Measurements from ENCODE around the gene CLSTN3. TPM values are rescaled to one million over a fixed set of nuclear protein-coding genes. Genes with fewer than 3 reads are reported as not detected.
A peak's percentile ranks its signal among the peaks of the same experiment; 100 is the strongest.

CLSTN3 gene
- total and polyA plus RNA-seq, 9 donors, result 28.9 to 142 (median 59.2) TPM

GRCh38 chr12:7116196-7116595 is 14.0 kb upstream of the CLSTN3 start:
- no peaks in the 10 kb centered on the region for H3K9me3 ChIP-seq
- H3K4me1 ChIP-seq (ENCODE audit: insufficient read depth), result no peaks in the 10 kb centered on the region
- WGBS, 3 donors, result 89 to 94% (median 91%) methylated on average over 3 of the region's 3 CpGs
- no peaks in the 10 kb centered on the region for H3K36me3 ChIP-seq
- no peaks in the 10 kb centered on the region for H3K27me3 ChIP-seq
- TF ChIP-seq EP300 (IDR thresholded peaks at IDR 0.05), result no peak
- no peak for TF ChIP-seq CTCF (IDR thresholded peaks at IDR 0.05)
- TF ChIP-seq POLR2A (IDR thresholded peaks at IDR 0.05), result no peak
- no peak overlapping the region for H3K27ac ChIP-seq
- DNase-seq, result peak in 2 of 5 donors; percentile 1 to 5
- intact Hi-C loops (cut with DNase I), result no loop called here
- no peak overlapping the region for H3K4me3 ChIP-seq

- H3K27me3 ChIP-seq, result no peaks in the 10 kb centered on the region
- no peak overlapping the region for H3K27ac ChIP-seq
- no peak for TF ChIP-seq CTCF (IDR thresholded peaks at IDR 0.05)
- no peak for TF ChIP-seq EP300 (IDR thresholded peaks at IDR 0.05)
- TF ChIP-seq POLR2A (IDR thresholded peaks at IDR 0.05), result no peak
- H3K36me3 ChIP-seq, result no peaks in the 10 kb centered on the region
- H3K4me3 ChIP-seq, result no peak overlapping the region
- 85 to 94% (median 88%) methylated on average over 9 of the region's 9 CpGs for WGBS, 3 donors
- peak in 1 of 5 donors; percentile 30 for DNase-seq
- H3K4me1 ChIP-seq (ENCODE audit: insufficient read depth), result peaks cover 2% of the 10 kb centered on the region
- H3K9me3 ChIP-seq, result no peaks in the 10 kb centered on the region
- intact Hi-C loops (cut with DNase I), result no loop called here
Measured at GRCh38 chr12:7116916-7117315, 13.3 kb upstream of the CLSTN3 start.

GRCh38 chr12:7117670-7118069 is 12.5 kb upstream of the CLSTN3 start:
- peak in 1 of 5 donors; percentile 2 for DNase-seq
- 86 to 95% (median 92%) methylated on average over 3 of the region's 3 CpGs for WGBS, 3 donors
- TF ChIP-seq EP300 (IDR thresholded peaks at IDR 0.05) (no peak), CTCF (IDR thresholded peaks at IDR 0.05) (no peak), POLR2A (IDR thresholded peaks at IDR 0.05) (no peak)
- Histone ChIP-seq H3K27me3 (no peaks in the 10 kb centered on the region), H3K36me3 (no peaks in the 10 kb centered on the region), H3K4me1 (ENCODE audit: insufficient read depth) (peaks cover 8% of the 10 kb centered on the region), H3K4me3 (no peak overlapping the region), H3K27ac (no peak overlapping the region), H3K9me3 (no peaks in the 10 kb centered on the region)
- intact Hi-C loops (cut with DNase I), result no loop called here

- WGBS, 3 donors, result 80 to 90% (median 89%) methylated on average over 2 to 3 of the region's 3 CpGs
- no peaks in the 10 kb centered on the region for H3K36me3 ChIP-seq
- no peak overlapping the region for H3K4me3 ChIP-seq
- TF ChIP-seq EP300 (IDR thresholded peaks at IDR 0.05), result no peak
- intact Hi-C loops (cut with DNase I), result no loop called here
- peaks cover 18% of the 10 kb centered on the region for H3K4me1 ChIP-seq (ENCODE audit: insufficient read depth)
- H3K9me3 ChIP-seq, result no peaks in the 10 kb centered on the region
- peak in 1 of 5 donors; percentile 21 for DNase-seq
- no peak overlapping the region for H3K27ac ChIP-seq
- H3K27me3 ChIP-seq, result no peaks in the 10 kb centered on the region
Measured at GRCh38 chr12:7118881-7119280, 11.3 kb upstream of the CLSTN3 start.

GRCh38 chr12:7120166-7120565 is 10.0 kb upstream of the CLSTN3 start:
- Histone ChIP-seq H3K9me3 (no peaks in the 10 kb centered on the region), H3K27me3 (no peaks in the 10 kb centered on the region), H3K27ac (no peak overlapping the region), H3K4me1 (ENCODE audit: insufficient read depth) (peaks cover 18% of the 10 kb centered on the region), H3K4me3 (no peak overlapping the region), H3K36me3 (no peaks in the 10 kb centered on the region)
- WGBS, 3 donors, result 81 to 92% (median 84%) methylated on average over 5 of the region's 5 CpGs
- DNase-seq, result peak in 1 of 5 donors; percentile 15
- TF ChIP-seq POLR2A (IDR thresholded peaks at IDR 0.05), result no peak
- no peak for TF ChIP-seq CTCF (IDR thresholded peaks at IDR 0.05)
- no peak for TF ChIP-seq EP300 (IDR thresholded peaks at IDR 0.05)
- intact Hi-C loops (cut with DNase I), result no loop called here

Data from ovary (tissue), 9 donors.